Liver (tissue), 9 donors: ENCODE results near the gene SPATC1L. TPM values are rescaled to one million over a fixed set of nuclear protein-coding genes. Genes with fewer than 3 reads are reported as not detected.

Experiments used
- DNase-seq: peaks from one replicate; pipeline ENCODE4 v3.0.0-alpha.2; 2017; ENCODE audit warnings: low spot score
- H3K27ac ChIP-seq, 2 donors: one replicate each; pipeline ENCODE4 v1.7.0; 2013; ENCODE audit warnings: inconsistent platforms in 2 of 2, low read length in 2 of 2, control low read depth in 1 of 2, low read depth in 1 of 2, mild to moderate bottlenecking in 1 of 2
- H3K27me3 ChIP-seq, 4 donors: one replicate each; pipeline versions ENCODE4 v1.6.1 to v1.7.0; 2013; ENCODE audit warnings: low read length in 3 of 4, inconsistent platforms in 1 of 4, mild to moderate bottlenecking in 1 of 4, moderate library complexity in 1 of 4; ENCODE audit not compliant: control insufficient read depth in 4 of 4, insufficient read depth in 4 of 4
- H3K36me3 ChIP-seq, 4 donors: one replicate each; pipeline versions ENCODE4 v1.6.1 to v1.7.0; 2013; ENCODE audit warnings: low read length in 3 of 4, mild to moderate bottlenecking in 3 of 4, low read depth in 1 of 4, moderate library complexity in 1 of 4; ENCODE audit not compliant: control insufficient read depth in 4 of 4, insufficient read depth in 3 of 4
- H3K4me1 ChIP-seq, 4 donors: one replicate each; pipeline versions ENCODE4 v1.6.1 to v1.7.0; 2013; ENCODE audit warnings: low read length in 3 of 4, mild to moderate bottlenecking in 3 of 4, moderate library complexity in 1 of 4; ENCODE audit not compliant: control insufficient read depth in 4 of 4, insufficient read depth in 4 of 4
- H3K4me3 ChIP-seq, 3 donors: one replicate each; pipeline versions ENCODE4 v1.6.1 to v1.7.0; 2013; ENCODE audit warnings: low read length in 3 of 3, control low read depth in 1 of 3, low read depth in 1 of 3, mild to moderate bottlenecking in 1 of 3
- H3K9ac ChIP-seq, 2 donors: one replicate each; pipeline ENCODE4 v1.7.0; 2013; ENCODE audit warnings: low read length in 2 of 2, mild to moderate bottlenecking in 2 of 2, moderate library complexity in 2 of 2, control low read depth in 1 of 2, low read depth in 1 of 2
- H3K9me3 ChIP-seq, 4 donors: one replicate each; pipeline versions ENCODE4 v1.6.1 to v1.7.0; 2013; ENCODE audit warnings: low read length in 3 of 4; ENCODE audit not compliant: control insufficient read depth in 4 of 4
- CTCF ChIP-seq: fragments of 150-350 bp; IDR thresholded peaks from 2 replicates; pipeline ENCODE4 v1.5.1; 2017; ENCODE audit warnings: improper control_type of control experiment, low read depth, low read length; ENCODE audit not compliant: missing input control
- EGR1 ChIP-seq, 2 donors: IDR thresholded peaks; 2 replicates each; pipeline ENCODE4 v1.6.1; 2016 to 2018; ENCODE audit warnings: antibody characterized with exemption in 2 of 2, low read depth in 2 of 2
- FOXA1 ChIP-seq: IDR thresholded peaks from 2 replicates; pipeline ENCODE4 v1.6.1; 2016; ENCODE audit warnings: antibody characterized with exemption
- FOXA2 ChIP-seq: IDR thresholded peaks from 2 replicates; pipeline ENCODE4 v1.6.1; 2016; ENCODE audit warnings: antibody characterized with exemption
- GABPA ChIP-seq, 2 donors: IDR thresholded peaks in 1 of 2; conservative IDR thresholded peaks in 1 of 2; 2 replicates each; pipeline ENCODE4 v1.6.1; 2016; ENCODE audit warnings: antibody characterized with exemption in 2 of 2, mild to moderate bottlenecking in 1 of 2, moderate library complexity in 1 of 2
- HNF4A ChIP-seq, 2 donors: conservative IDR thresholded peaks; 2 replicates each; pipeline ENCODE4 v1.6.1; 2016; ENCODE audit warnings: antibody characterized with exemption in 2 of 2, mild to moderate bottlenecking in 2 of 2
- HNF4G ChIP-seq: IDR thresholded peaks from 2 replicates; pipeline ENCODE4 v1.6.1; 2016; ENCODE audit warnings: antibody characterized with exemption
- JUND ChIP-seq, 2 donors: IDR thresholded peaks; 2 replicates each; pipeline ENCODE4 v1.6.1; 2016; ENCODE audit warnings: antibody characterized with exemption in 2 of 2
- NR2F2 ChIP-seq: IDR thresholded peaks from 2 replicates; pipeline ENCODE4 v1.6.1; 2016; ENCODE audit warnings: antibody characterized with exemption
- RAD21 ChIP-seq, 2 donors: IDR thresholded peaks; 2 replicates each; pipeline ENCODE4 v1.6.1; 2016; ENCODE audit warnings: antibody characterized with exemption in 2 of 2, mild to moderate bottlenecking in 2 of 2
- REST ChIP-seq: IDR thresholded peaks from 2 replicates; pipeline ENCODE4 v1.6.1; 2016; ENCODE audit warnings: antibody characterized with exemption, mild to moderate bottlenecking
- RXRA ChIP-seq, 2 donors: IDR thresholded peaks; 2 replicates each; pipeline ENCODE4 v1.6.1; 2017 to 2018; ENCODE audit warnings: antibody characterized with exemption in 2 of 2, mild to moderate bottlenecking in 1 of 2
- SP1 ChIP-seq: IDR thresholded peaks from 2 replicates; pipeline ENCODE4 v1.6.1; 2018; ENCODE audit warnings: antibody characterized with exemption, mild to moderate bottlenecking
- TAF1 ChIP-seq: conservative IDR thresholded peaks from 2 replicates; pipeline ENCODE4 v1.6.1; 2016; ENCODE audit warnings: antibody characterized with exemption, mild to moderate bottlenecking
- YY1 ChIP-seq: IDR thresholded peaks from 2 replicates; pipeline ENCODE4 v1.6.1; 2016; ENCODE audit warnings: antibody characterized with exemption, mild to moderate bottlenecking
- ZBTB33 ChIP-seq: IDR thresholded peaks from 2 replicates; pipeline ENCODE4 v1.6.1; 2016; ENCODE audit warnings: antibody characterized with exemption
- WGBS: extraction: QIAGEN DNeasy Blood & Tissue Kit; methylation state at CpG from one replicate; pipeline ENCODE4 v1.1.7; 2013; 5-methylcytosine and 5-hydroxymethylcytosine counted together
- polyA plus RNA-seq, 2 donors: library from polyadenylated mRNA; stranded (reverse) in 1 of 2; unstranded in 1 of 2; fragments of 200-250 nt in 1 of 2; fragments of >200 nt in 1 of 2; fragmentation: Nextera tagmentation in 1 of 2; extraction: Ambion mirVana in 1 of 2; gene quantifications; one replicate each; pipeline versions ENCODE4 v1.2.1 to v1.2.3, GENCODE V29; 2013 to 2015
- total RNA-seq, 2 donors: library from RNA; depleted of rRNA; stranded (reverse); fragments of >200 nt; gene quantifications; one replicate each; pipeline ENCODE4 v1.2.3, GENCODE V29; 2014
- TF ChIP-seq, protein P1 (sequence below): IDR thresholded peaks from 2 replicates; pipeline ENCODE4 v1.6.1; 2016; ENCODE audit warnings: antibody characterized with exemption
- TF ChIP-seq, protein P2 (sequence below): IDR thresholded peaks from 2 replicates; pipeline ENCODE4 v1.6.1; 2016; ENCODE audit warnings: antibody characterized with exemption
- donor health status: healthy.
- donor health status: healthy.
- donor health status: healthy.
- donor health status: healthy.
- donor health status: healthy.

Gene SPATC1L
- total and polyA plus RNA-seq, 4 donors = 0.33 to 3.5 (median 0.79) TPM

GRCh38 chr21:46136739-46137349 lies 47.4 kb downstream of the SPATC1L start:
- peaks cover 2 to 21% (median 6%) of the 10 kb centered on the region in 4 donors for H3K36me3 ChIP-seq
- no peak overlapping the region for H3K9ac ChIP-seq
- WGBS = 79% methylated on average over 22 of the region's 22 CpGs
- DNase-seq = no peak
- no peaks in the 10 kb centered on the region for H3K4me1 ChIP-seq
- no peaks in the 10 kb centered on the region for H3K9me3 ChIP-seq
- H3K4me3 ChIP-seq = no peak overlapping the region
- no peak overlapping the region for H3K27ac ChIP-seq
- no peak for TF ChIP-seq EGR1 (IDR thresholded peaks at IDR 0.05; ENCODE audit: low read depth in 2 of 2)
- no peak for TF ChIP-seq HNF4A (conservative IDR thresholded peaks at IDR 0.05)
- no peak for TF ChIP-seq FOXA1
- no peak for TF ChIP-seq YY1
- no peak for TF ChIP-seq TAF1
- no peak for TF ChIP-seq REST
- TF ChIP-seq SP1 = no peak
- no peak for TF ChIP-seq HNF4G
- TF ChIP-seq GABPA (IDR thresholded peaks at IDR 0.05 in 1 of 2, conservative IDR thresholded peaks at IDR 0.05 in 1 of 2) = no peak
- TF ChIP-seq RXRA (IDR thresholded peaks at IDR 0.05) = no peak
- H3K27me3 ChIP-seq = no peaks in the 10 kb centered on the region

GRCh38 chr21:46135782-46136395 lies 48.4 kb downstream of the SPATC1L start:
- H3K36me3 ChIP-seq = peaks cover 2 to 18% (median 5%) of the 10 kb centered on the region in 4 donors
- H3K4me3 ChIP-seq = no peak overlapping the region
- H3K27me3 ChIP-seq = no peaks in the 10 kb centered on the region
- 73% methylated on average over 5 of the region's 7 CpGs for WGBS
- no peaks in the 10 kb centered on the region for H3K4me1 ChIP-seq
- no peaks in the 10 kb centered on the region for H3K9me3 ChIP-seq
- TF ChIP-seq HNF4A (conservative IDR thresholded peaks at IDR 0.05) = no peak
- TF ChIP-seq GABPA (IDR thresholded peaks at IDR 0.05 in 1 of 2, conservative IDR thresholded peaks at IDR 0.05 in 1 of 2) = no peak
- TF ChIP-seq FOXA1 = no peak
- no peak for TF ChIP-seq RXRA (IDR thresholded peaks at IDR 0.05)
- no peak for TF ChIP-seq REST
- TF ChIP-seq HNF4G = no peak
- no peak for TF ChIP-seq YY1
- no peak for TF ChIP-seq SP1
- TF ChIP-seq TAF1 = no peak
- TF ChIP-seq NR2F2 = no peak
- TF ChIP-seq, protein P1, sequence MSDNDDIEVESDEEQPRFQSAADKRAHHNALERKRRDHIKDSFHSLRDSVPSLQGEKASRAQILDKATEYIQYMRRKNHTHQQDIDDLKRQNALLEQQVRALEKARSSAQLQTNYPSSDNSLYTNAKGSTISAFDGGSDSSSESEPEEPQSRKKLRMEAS = no peak
- no peak for TF ChIP-seq FOXA2
- TF ChIP-seq, protein P2, sequence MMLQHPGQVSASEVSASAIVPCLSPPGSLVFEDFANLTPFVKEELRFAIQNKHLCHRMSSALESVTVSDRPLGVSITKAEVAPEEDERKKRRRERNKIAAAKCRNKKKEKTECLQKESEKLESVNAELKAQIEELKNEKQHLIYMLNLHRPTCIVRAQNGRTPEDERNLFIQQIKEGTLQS = no peak
- no peak for TF ChIP-seq CTCF
- no peak for TF ChIP-seq RAD21 (IDR thresholded peaks at IDR 0.05)
- TF ChIP-seq JUND (IDR thresholded peaks at IDR 0.05) = no peak
- TF ChIP-seq EGR1 (IDR thresholded peaks at IDR 0.05; ENCODE audit: low read depth in 2 of 2) = no peak
- TF ChIP-seq ZBTB33 = no peak
- no peak overlapping the region for H3K9ac ChIP-seq
- H3K27ac ChIP-seq = no peak overlapping the region
- no peak for DNase-seq
